Measurements from ENCODE around the gene NDOR1.
A peak's percentile ranks its signal among the peaks of the same experiment; 100 is the strongest.

NDOR1 gene

DNA sequence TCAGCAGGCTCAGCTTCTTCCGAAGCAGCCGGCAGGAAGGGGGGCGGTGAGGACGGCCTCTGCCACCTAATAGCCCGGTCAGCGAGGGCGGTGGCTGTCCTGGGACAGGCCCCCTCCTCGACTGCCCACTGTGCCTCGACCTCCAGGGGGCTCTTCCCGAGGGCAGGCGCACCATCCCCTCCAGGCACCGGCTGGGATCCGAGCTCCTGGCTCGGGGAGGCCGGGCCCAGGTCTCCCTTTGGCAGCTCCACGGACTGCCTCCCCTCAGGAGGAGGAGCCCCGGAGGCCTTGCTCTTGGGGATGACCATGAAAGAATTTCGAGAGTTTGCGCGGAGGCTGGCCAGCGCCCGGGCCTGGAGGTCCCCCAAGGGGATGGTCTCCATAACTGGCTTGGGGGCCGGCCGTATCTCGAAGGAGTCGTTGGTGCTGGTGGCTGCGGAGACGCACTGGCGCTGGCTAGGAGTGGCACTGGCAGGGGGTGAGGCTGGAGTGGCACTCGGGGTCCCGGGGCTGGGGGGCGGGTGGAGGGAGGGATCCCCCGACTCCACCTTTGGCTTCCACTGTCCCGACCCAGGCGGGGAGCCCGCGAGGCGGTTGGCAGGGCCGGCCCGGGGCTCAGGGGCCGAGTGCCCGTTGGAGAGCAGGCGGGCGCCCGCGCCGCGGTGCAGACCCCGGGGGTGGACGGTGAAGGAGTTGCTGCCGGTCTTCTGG is 5.9 kb upstream of the NDOR1 start:
- no peak for DNase-seq

DNA sequence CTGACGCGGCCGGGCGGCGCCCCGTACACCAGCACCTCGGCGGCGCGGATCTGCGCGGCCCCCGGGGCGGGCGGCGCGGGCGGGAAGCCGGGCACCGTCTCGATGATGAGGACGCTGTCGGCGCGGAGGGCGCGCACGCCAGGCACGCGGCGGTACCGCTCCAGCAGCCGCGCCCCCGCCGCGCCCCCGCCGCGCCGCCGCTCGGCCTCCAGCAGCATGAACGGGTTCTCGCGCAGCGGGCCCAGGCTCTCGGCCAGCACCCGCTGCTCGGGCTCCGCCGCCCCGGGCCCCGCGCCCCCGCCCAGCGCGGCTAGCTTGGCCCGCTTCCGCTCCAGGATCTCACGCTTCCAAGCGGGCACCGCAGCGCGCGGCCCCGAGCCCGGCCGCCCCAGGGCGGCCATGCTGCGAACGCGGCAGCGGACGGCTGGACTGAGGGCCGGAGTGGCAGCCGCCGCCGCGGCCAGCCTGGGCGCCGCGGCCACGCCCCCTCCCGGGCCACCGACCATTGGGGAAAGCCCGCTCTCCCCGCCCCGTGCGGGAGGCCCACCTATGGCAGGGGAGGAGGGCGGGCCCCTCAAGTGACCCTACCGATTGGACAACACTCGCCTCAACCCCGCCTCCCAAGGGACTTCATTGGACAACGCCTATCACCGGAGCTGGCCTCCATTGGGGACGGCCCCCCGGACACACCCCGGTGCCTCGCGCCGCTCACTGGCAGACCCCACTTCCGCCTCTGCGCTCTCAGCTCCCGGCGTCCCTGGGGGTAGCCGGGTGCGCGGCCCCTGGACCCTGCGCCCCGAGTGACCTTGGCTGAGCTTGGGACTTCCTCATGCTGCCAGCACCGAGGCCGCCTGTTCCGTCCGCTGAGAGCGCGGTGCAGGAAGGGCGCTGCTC is 4.9 kb upstream of the NDOR1 start, which contains the start of gene TPRN:
TPRN (minus strand) TSS at position 431 of the 894 bp plus-strand sequence; CDS start at position 401, 30 bp downstream.
- peak; percentile 99 for DNase-seq

DNA sequence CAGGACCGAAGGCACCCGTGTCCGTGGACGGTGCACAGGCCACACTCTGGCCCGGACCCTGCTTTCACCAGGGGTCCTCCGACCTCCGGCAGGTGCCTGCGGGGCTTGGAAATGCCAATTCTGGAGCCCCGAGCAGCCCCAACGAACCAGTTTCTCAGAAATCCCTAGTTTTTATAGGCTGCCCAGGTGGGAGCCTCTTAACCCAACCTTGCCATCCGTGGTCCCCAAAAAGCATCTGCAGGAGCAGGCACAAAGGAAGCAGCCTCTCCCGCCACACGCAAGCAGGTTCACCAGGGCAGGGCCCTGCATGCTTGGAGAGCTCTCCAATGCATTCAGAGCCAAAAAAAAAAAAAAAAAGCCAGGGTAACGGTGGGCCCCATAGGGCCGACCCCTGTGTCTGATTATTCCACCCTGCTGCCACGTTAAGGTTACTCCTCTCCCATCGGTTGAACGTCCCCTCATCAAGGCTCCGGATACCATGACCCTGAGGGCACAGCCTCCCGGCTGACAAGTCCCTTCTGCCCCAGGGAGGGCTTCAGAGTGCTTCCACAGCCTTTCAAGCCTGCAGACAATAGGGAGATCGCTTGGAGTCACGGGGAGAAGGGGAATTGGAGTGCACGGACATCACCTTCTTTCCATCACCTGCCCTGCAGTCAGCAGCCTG is 4.2 kb upstream of the NDOR1 start:
- DNase-seq, result no peak

DNA sequence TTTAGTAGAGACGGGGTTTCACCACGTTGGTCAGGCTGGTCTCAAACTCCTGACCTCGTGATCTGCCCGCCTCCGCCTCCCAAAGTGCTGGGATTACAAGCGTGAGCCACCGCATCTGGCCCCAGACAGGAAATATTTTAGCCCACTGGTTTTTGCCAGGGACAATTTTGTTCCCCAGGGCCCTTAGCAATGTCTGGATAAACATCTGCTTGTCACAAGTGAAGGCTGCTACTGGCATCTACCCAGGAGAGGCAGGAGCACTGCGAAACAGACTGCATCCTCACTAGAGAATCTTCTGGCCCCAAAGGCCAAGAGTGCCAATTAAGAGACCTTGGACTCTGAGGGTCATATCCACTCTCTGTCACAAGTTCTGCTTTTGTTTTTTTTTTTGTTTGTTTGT is 2.5 kb upstream of the NDOR1 start:
- no peak for DNase-seq

DNA sequence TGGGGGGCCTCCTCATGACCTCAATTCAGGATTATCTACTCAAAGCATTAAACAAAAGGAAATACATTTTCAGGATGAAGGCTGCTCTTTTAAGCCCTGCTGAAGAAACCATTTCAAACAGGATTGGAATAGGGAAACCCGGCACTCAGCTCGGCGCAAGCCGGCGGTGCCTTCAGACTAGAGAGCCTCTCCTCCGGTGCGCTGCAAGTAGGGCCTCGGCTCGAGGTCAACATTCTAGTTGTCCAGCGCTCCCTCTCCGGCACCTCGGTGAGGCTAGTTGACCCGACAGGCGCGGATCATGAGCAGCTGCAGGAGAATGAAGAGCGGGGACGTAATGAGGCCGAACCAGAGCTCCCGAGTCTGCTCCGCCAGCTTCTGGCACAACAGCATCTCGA is 772 bp upstream of the NDOR1 start:
- DNase-seq, result no peak

DNA sequence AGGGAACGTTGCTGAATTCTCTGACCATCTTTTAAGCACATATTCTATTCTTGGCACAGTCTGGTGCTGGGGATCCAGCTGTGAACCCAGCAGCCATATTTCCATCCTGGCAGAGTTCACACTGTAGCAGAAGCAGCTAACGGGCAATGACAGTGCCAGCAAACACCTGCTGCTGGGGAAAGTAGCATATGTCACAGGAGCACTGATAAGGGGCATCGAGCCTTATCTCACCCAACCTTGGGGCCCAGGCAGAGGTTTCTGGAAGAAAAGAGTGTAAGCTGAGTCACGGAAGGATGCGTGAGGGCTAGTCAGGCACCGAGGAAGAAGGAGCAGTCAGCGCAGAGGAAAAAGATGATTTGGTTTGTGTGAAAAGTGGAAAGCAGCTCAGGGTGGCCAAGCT is 1.1 kb downstream of the NDOR1 start:
- DNase-seq, result no peak

DNA sequence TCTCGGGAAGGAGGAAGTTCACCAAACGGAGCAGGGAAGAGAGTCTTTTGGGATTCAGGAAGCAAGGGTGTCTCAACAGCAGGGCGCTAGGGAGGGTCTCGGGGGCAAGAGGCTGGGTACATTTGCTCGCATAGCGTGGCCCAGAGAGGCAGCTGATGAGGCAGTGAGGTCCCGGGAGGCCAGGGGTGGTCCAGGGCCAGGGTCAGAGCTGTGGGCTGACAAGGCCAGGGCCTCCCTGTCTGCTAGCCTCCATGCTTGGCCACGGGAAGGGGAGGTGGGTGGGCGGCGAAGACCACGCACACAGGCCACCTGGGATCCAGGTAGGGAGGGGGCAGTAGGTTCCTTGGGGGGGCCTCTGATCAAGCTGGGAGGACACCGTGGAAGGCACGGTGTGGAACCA is 6.0 kb downstream of the NDOR1 start:
- DNase-seq, result no peak

DNA sequence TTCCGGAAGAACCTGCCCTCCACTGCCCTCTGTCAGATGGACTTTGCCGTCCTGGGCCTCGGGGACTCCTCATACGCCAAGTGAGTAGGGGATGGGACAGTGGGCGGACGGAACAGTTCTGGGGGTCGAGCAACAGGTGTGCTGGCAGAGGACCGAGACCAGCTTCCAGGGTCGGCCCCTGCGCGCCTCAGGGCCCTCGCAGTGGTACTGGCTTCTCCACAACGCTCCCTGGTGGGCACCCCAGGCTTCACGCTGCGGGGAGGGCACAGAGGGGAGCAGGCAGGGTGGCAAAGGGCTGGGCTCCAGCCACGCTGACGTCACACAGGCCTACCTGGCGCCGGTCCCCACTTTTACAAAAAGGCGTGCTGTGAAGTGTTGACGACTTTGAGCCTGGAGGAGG is 7.0 kb downstream of the NDOR1 start:
- DNase-seq, result no peak

DNA sequence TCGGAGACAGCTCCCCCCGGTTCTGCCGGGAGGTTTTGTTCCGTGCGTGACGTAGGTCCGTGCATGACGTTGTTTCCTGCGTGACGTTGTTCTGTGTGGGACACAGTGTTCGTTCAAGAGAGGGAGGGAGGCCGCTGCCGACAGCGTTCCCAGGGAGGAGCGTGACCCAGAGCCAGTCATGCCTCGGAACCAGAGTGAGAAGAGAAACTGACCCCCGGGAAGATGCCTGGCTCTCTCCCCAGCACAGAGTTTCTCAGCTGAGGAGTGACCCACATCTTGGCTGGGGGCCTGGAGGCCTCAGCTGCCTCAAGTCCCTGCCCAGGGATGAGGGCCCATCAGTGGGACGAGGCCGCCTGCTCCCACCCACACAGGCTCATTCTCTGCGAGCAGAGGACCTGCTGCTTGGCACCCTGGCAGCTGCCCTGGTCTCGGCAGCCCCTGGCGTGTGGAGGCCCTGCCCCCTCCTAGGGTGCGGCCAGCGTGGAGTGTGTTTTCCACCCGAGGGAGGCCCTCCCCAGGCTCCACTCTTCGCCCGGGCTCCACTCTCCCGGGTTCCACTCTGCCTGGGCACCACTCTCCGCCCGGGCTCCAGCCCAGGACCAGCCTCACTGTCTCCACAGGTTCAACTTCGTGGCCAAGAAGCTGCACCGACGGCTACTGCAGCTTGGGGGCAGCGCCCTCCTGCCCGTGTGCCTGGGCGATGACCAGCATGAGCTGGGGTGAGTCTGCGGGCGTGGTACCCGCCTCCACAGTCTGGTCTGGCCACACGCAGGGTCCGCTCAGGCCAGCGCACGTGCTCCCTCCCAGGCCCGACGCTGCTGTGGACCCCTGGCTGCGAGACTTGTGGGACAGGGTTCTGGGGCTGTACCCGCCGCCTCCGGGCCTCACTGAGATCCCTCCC is 7.9 kb downstream of the NDOR1 start:
- DNase-seq, result no peak

DNA sequence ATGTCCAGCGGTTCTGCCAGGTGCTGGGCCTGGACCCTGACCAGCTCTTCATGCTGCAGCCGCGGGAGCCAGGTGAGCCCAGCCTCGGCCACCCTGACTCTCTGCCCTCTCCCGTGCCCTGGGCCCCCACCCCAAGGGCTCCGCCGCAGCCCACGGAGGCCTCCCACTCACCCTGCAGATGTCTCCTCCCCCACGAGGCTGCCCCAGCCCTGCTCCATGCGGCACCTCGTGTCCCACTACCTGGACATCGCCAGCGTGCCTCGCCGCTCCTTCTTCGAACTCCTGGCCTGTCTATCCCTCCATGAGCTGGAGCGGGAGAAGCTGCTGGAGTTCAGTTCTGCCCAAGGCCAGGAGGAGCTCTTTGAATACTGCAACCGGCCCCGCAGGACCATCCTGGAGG is 9.1 kb downstream of the NDOR1 start:
- DNase-seq, result no peak

DNA sequence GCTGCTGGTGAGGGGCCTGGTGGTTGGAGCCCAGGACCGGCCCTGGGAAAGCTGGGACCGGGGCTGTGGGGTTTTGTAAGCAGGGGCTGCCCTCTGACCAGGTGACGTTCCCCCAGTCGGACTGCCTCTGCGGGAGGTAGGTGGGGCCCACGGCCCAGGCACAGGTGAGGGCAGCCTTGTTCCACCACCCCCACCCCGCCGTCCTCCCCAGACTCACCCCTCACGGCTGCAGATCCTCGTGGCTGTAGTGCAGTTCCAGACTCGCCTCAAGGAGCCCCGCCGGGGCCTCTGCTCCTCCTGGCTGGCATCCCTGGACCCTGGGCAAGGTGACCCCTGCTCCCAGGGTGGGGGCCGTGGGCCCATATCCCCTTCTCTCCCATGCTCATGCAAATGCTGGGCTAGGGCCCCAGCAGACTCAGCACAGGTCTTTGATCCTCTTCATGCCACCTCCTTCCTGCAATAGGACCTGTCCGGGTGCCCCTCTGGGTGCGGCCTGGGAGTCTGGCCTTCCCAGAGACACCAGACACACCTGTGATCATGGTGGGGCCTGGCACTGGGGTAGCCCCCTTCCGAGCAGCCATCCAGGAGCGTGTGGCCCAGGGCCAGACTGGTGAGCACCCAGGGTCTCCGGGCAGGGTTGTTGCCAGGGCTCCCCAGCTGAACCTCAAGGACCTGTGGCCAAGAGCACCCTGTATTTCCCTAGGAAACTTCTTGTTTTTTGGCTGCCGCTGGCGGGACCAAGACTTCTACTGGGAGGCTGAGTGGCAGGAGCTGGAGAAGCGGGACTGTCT is 9.9 kb downstream of the NDOR1 start:
- DNase-seq, result no peak

DNA sequence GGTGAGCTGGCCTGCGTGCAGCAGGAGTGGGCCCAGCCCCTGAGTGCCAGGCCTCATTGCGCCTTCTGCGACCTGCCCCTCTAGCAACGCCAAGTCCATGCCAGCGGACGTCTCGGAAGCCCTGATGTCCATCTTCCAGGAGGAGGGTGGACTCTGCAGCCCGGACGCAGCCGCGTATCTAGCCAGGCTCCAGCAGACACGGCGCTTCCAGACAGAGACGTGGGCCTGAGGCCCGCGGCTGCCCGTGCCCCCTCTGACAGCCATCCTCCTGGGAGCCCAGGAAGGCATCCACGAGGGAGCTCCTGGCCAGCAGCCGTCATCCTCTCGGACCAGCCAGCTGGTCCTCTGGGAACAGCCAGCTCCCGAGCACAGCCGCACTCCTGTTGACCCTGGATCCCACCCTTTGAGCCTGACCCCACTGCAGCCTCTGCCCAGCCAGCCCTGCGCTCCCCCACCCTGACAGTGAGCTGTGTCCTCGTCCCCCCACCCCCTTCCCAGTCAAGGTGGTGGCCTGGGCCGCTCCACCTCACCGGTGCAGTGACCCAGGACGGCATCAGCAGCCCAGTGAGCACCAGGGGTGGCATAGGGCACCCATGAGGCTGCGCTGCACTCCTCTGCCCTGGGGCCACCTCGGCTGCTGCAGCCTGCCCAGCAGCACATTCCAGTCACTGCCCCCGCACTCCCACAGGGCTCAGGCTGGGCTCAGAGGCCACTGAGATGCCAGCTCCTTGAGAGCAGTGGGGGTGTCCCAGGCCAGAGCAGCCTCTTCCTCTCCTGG is 10.9 kb downstream of the NDOR1 start:
- no peak for DNase-seq

DNA sequence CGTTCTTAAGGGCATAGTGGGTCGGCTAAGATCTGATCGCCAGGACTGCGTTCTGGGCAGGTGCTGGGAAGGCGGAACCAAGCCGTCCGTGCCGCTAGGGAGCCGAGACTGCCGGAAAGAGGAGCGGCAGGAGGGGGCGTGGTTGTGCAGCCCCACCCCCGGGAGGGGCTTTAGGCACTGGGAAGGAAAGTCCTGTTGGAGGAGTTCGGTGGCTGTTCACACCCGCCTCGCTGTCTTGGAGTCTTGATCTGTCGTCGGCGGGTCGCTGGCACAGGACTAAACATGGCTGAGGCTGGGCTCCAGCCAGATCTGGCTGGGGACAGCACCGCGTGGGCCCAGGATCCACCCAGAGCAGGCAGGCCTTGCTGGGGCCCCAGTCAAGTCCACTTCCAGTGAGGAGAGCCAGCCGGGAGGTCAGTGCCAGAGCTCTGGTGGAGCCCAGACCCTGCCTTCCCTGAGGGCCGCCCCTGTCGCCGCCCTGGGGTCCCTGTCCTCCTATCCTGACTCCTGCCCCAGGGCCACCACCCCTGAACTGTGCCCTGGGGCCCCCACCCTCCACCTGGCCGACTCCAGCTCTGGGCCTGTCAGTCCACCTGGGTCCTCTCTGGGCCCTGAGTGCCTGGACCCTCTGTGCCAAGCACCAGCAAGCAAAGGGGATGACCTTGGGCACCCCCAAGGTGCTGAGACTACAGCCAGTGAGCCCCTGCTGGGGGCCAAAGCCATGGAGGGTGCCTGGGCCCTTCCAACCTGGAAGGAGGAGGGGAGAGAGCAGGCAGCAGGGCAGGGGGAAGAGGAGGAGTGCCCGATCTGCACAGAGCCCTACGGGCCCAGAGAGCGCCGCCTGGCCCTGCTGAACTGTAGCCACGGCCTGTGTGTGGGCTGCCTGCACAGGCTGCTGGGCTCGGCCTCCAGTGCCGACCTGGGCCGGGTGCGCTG is 12.0 kb downstream of the NDOR1 start:
- DNase-seq, result no peak

DNA sequence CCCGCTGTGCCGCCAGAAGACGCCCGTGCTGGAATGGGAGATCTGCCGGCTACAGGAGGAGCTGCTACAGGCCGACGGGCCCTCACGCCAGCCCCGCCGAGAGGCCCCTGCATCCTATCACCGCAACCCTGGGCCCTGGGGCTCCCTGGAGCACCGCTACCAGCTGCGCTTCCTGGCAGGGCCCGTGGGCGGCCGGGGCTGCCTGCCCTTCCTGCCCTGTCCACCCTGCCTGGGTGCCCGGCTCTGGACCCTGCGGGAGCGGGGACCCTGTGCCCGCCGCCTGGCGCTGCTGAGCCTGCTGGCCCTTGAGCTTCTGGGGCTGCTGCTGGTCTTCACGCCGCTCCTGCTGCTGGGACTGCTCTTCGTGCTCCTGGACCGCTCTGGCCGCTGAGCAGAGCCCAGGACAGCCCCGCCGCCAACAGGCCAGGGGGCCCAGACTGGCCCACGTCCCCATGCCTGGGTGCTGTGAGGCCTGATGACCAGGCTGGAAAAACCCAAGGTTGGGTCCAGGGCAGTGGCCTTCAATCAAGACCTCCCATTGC is 12.8 kb downstream of the NDOR1 start:
- DNase-seq, result no peak

DNA sequence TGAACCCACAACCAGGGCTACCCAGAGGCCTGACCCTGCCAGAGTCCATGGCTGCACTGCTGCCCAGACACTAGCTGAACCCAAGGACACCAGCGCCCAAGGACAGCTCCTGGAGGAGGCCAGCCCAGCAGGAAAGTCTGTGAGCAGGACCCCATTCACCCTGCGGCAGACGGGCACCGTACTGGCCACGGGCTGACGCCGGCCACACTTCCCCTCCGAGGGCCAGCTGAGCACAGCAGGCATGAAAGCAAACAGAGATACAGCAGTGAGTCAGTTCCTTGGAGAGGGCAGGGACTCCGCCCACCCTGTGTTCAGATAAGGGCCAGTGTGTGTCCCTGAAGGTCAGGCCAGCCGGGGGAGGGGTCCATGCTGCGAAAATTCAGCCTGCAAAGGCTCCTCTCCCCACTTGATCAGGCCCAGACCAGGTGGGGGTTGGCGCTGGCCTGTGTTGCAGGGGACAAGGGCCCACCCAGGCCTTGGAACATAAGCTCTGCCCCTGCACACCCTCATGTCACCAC is 13.3 kb downstream of the NDOR1 start:
- no peak for DNase-seq

DNA sequence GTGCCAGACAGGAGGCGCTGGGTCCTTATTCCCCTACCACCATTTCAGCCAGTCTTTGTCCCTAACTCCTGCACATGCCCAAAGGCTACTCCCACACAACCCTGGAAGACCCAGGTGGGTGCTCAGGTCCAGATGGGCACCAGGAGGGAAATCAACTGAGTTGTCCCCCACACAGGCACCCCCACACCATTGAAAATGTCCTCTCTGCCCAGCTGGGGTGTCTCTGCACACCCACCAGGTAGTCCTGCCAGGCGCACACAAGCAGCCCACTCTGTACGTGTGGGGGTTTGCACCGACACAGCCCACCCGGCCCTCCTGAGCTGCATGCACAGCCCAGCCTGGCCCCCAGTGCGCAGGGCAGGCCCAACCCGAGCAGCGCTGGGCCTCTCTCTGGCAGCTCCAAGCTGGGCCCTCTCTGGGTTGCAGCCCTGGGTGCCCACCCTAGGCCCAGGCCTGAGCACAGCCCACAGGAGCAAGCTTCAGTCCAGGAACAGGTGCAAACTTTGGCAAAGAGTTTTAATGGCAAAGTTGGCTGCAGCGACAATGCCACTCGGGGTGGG is 14.3 kb downstream of the NDOR1 start:
- no peak for DNase-seq

DNA sequence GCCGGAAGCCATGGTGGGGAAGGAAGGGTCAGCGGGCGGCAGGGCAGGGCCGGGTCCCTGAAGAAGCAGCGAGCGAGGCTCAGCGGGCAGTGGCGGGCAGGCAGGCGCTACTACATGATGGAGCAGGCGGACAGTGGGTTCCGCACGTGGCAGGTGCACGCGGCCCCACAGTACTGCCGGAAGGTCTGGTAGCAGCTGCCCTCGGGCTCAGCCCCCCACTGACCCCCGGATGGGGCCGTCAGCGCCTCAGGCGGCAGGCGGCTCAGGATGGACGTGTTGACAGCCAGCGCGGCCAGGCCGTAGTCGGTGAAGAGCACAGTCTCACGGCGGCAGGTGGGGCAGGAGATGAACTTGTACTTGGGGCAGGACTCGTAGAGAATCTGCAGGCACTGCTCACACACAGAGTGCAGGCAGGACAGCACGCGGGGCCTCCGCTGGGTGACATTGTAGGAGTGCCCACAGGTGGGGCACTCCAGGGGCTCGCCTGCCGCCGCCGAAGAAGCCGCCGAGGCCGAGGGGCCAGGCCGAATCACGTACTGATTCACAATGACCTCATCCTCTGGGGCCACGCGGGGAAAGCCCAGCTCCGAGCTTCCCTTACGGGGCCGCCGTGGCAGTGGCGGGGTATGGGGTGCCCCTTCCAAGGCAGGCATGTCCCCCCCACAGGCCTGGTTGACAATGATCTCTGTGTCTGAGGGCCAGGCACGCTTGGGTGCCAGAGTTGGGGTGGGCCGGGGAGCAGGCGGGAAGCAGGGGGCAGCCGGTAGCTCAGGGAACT is 15.0 kb downstream of the NDOR1 start:
- DNase-seq, result no peak

DNA sequence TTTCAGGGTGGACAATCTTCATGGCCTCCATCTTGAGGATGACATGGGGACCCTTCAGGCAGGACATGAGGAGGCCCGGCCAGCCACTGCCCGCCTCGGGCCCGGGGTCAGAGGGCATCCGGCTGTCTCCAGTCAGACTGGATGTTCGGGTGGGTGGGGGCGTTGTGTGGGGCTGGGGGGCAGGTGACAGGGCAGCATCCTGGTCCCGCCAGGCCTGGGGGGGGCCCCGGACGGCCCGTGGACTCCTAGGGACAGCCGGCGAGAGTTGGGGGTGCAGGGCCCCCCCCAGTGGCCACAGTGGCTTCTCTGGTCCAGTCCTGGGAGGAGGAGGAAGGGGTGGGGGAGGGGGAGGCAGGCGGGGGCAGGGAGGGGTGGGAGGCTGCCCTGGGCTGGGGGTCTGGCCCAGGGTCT is 15.6 kb downstream of the NDOR1 start:
- no peak for DNase-seq
